Esophagus squamous epithelium (tissue), 5 donors: ENCODE results near the gene ARFGAP1. TPM values are rescaled to one million over a fixed set of nuclear protein-coding genes. Genes with fewer than 3 reads are reported as not detected.

Experiments
- DNase-seq: peaks from one replicate; lab custom pipeline; 2025; lab: John Stamatoyannopoulos, UW
- H3K27ac ChIP-seq, 4 donors: fragments of 200-600 bp; sonication (generic); one replicate each; pipeline ENCODE4 v1.5.1; 2016 to 2019; ENCODE audit warnings: mild to moderate bottlenecking in 1 of 4
- H3K27me3 ChIP-seq, 4 donors: fragments of 200-600 bp; sonication (generic); 1 replicate in 3 of 4; 2 replicates in 1 of 4; pipeline versions ENCODE4 v1.5.1 to v1.6.0; 2017 to 2021; ENCODE audit warnings: antibody characterized with exemption in 1 of 4
- H3K36me3 ChIP-seq, 3 donors: fragments of 200-600 bp; sonication (generic); one replicate each; pipeline ENCODE4 v1.5.1; 2016 to 2019
- H3K4me1 ChIP-seq, 3 donors: fragments of 200-600 bp; sonication (generic); one replicate each; pipeline ENCODE4 v1.5.1; 2017 to 2019
- H3K4me3 ChIP-seq, 4 donors: fragments of 200-600 bp; sonication (generic); 1 replicate in 3 of 4; 2 replicates in 1 of 4; pipeline ENCODE4 v1.5.1; 2016 to 2019; ENCODE audit warnings: mild to moderate bottlenecking in 2 of 4, moderate library complexity in 1 of 4
- H3K9me3 ChIP-seq, 3 donors: fragments of 200-600 bp; sonication (generic); one replicate each; pipeline ENCODE4 v1.5.1; 2016 to 2019
- POLR2A ChIP-seq, 4 donors: fragments of 450-650 bp; IDR thresholded peaks; one replicate each; pipeline ENCODE4 v1.6.1; 2017; ENCODE audit warnings: antibody characterized with exemption in 4 of 4, mild to moderate bottlenecking in 4 of 4, moderate library complexity in 3 of 4
- WGBS, 2 donors: methylation state at CpG; one replicate each; pipeline ENCODE4 v1.1.5; 2018; 5-methylcytosine and 5-hydroxymethylcytosine counted together
- intact Hi-C: fragments of 100-400 bp; cut with DNase I; formaldehyde crosslinking; loops from one replicate; pipeline ENCODE4 v1.15.0; 2022
- total RNA-seq, 4 donors: library from RNA; depleted of rRNA; stranded (reverse); fragments of >200 nt; gene quantifications; one replicate each; pipeline ENCODE4 v1.1.0, GENCODE V29; 2016
- TF ChIP-seq, protein P1 (sequence below), 6 experiments: fragments of 450-650 bp in 4 of 6; fragments of 200-600 bp in 2 of 6; sonication (generic) in 2 of 6; IDR thresholded peaks; one replicate each; pipeline ENCODE4 v1.5.1; 2016 to 2019; ENCODE audit warnings: antibody characterized with exemption in 6 of 6, mild to moderate bottlenecking in 4 of 6, moderate library complexity in 4 of 6
- donor health status: DM: yes; HTN: yes; CAD: no.

The ARFGAP1 gene
- total RNA-seq, 4 donors from 2014 or later, result 18.4 to 37.4 (median 30.7) TPM

DNA sequence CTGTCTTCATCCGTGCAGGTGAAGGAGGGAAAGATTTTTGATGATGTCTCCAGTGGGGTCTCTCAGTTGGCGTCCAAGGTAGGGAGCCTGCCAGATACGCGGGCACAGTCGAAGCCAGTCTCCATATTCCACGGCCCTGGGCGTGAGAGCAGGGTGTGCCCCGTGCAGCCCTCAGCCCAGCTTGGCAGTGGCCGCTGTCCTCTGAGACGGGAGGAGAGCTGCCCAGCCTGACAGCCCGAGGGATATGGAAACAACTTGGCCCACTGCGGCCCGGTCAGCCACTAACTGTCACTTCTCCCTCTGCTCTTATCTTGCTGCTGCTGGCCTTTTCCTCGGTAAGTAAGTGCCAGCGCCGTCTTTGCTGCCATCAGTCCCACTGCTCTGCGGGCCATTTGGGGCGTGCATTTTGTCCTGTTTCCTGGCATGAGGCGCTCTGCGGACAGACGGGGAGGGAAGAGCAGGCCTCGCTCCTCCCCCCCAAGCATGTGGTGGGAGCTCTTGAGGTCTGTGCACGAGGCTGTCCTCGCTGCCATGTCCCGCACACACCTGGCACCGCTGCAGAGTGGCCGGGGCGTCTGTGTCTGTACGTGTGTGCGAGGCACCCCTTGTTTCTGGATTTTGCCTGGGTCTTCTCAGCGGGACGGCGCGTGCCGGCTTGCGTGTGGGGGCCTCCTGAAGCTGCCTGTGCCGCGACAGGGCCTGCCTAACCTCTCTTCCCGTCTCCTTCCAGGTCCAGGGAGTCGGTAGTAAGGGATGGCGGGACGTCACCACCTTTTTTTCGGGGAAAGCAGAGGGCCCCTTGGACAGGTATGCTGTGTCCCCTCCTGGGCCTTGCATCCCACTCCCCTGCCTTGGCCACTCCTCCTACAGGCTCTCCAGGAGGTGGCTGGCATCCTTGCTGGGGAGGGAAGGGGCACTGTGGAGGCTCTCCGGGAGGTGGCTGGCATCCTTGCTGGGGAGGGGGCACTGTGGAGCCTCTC lies 13.3 kb downstream of the ARFGAP1 start:
- WGBS, 2 donors, result 86 to 90% methylated on average over 1 to 10 of the region's 44 CpGs

GRCh38 chr20:63286781-63287696 lies 14.4 kb downstream of the ARFGAP1 start:
- no peak for TF ChIP-seq POLR2A (IDR thresholded peaks at IDR 0.05)
- TF ChIP-seq, protein P1, sequence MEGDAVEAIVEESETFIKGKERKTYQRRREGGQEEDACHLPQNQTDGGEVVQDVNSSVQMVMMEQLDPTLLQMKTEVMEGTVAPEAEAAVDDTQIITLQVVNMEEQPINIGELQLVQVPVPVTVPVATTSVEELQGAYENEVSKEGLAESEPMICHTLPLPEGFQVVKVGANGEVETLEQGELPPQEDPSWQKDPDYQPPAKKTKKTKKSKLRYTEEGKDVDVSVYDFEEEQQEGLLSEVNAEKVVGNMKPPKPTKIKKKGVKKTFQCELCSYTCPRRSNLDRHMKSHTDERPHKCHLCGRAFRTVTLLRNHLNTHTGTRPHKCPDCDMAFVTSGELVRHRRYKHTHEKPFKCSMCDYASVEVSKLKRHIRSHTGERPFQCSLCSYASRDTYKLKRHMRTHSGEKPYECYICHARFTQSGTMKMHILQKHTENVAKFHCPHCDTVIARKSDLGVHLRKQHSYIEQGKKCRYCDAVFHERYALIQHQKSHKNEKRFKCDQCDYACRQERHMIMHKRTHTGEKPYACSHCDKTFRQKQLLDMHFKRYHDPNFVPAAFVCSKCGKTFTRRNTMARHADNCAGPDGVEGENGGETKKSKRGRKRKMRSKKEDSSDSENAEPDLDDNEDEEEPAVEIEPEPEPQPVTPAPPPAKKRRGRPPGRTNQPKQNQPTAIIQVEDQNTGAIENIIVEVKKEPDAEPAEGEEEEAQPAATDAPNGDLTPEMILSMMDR (IDR thresholded peaks at IDR 0.05), result no peak
- Histone ChIP-seq H3K4me1 (peaks cover 0 to 9% (median 0%) of the 10 kb centered on the region in 3 donors), H3K36me3 (peaks cover 25 to 74% (median 37%) of the 10 kb centered on the region in 3 donors), H3K27ac (no peak overlapping the region), H3K9me3 (no peaks in the 10 kb centered on the region), H3K4me3 (no peak overlapping the region), H3K27me3 (peaks cover 0 to 8% (median 0%) of the 10 kb centered on the region in 4 donors)
- DNase-seq, result no peak
- intact Hi-C loops, result no loop called here
- 40 to 90% methylated on average over 1 to 6 of the region's 23 CpGs for WGBS, 2 donors

More for the DNA sequence above, 13.3 kb downstream of the ARFGAP1 start:
- Histone ChIP-seq H3K36me3 (peaks cover 31 to 85% (median 37%) of the 10 kb centered on the region in 3 donors), H3K4me1 (peaks cover 0 to 3% (median 0%) of the 10 kb centered on the region in 3 donors), H3K27ac (no peak overlapping the region), H3K9me3 (no peaks in the 10 kb centered on the region), H3K4me3 (no peak overlapping the region), H3K27me3 (no peaks in the 10 kb centered on the region)
- TF ChIP-seq, protein P1 (IDR thresholded peaks at IDR 0.05), result no peak
- no peak for TF ChIP-seq POLR2A (IDR thresholded peaks at IDR 0.05)
- DNase-seq, result no peak
- intact Hi-C loops, result no loop called here

DNA sequence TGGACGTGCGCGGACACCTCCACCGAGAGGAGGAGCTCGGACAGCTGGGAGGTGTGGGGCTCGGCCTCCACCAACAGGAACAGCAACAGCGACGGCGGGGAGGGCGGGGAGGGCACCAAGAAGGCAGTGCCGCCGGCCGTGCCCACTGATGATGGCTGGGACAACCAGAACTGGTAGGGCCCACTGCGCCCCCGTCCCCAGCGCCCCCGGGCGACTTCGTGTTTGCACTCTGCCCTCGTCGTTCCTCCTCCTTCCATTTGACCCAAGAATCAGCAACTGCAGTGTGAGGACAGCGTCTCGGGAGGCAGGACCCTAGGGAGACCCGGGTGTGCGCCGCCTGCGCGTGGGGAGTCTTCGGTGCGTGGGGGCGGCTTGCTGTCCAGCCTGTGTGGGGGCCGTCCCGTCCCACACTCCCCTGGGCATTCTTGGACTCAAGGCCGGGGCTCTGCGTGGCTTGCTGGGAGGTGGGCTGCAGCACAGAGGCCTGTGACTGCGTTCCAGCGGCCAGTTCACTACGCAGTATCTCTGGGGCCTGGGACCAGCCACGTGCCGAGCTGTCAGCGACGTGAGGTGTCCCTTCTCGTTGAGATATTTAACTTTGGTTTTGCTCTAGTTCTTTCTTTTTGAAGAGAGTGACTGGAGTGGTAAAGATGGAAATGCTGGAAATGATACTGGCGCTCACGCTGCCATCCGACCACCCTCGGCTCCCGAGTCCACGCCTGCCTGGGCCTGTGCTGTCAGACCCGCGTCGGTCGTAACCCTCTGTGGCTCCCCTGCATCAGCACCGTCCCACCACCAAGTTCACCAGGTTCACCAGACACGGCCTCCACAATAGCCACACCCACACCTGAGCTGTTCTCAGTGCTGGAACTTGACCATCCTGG lies 15.3 kb downstream of the ARFGAP1 start:
- intact Hi-C loops, result no loop called here
- TF ChIP-seq, protein P1 (IDR thresholded peaks at IDR 0.05), result no peak
- TF ChIP-seq POLR2A (IDR thresholded peaks at IDR 0.05), result no peak
- no peak for DNase-seq
- 90% methylated on average over 29 to 39 of the region's 55 CpGs for WGBS, 2 donors
- peaks cover 23 to 65% (median 34%) of the 10 kb centered on the region in 3 donors for H3K36me3 ChIP-seq
- no peaks in the 10 kb centered on the region for H3K9me3 ChIP-seq
- H3K27ac ChIP-seq, result no peak overlapping the region
- no peak overlapping the region for H3K4me3 ChIP-seq
- H3K27me3 ChIP-seq, result peaks cover 0 to 17% (median 0%) of the 10 kb centered on the region in 4 donors
- peaks cover 0 to 9% (median 0%) of the 10 kb centered on the region in 3 donors for H3K4me1 ChIP-seq

GRCh38 chr20:63288581-63289251 lies 16.1 kb downstream of the ARFGAP1 start:
- peaks cover 0 to 25% (median 0%) of the 10 kb centered on the region in 4 donors for H3K27me3 ChIP-seq
- intact Hi-C loops, result no loop called here
- no peak for DNase-seq
- H3K4me3 ChIP-seq, result no peak overlapping the region
- H3K4me1 ChIP-seq, result peaks cover 0 to 9% (median 0%) of the 10 kb centered on the region in 3 donors
- H3K27ac ChIP-seq, result no peak overlapping the region
- 67 to 90% methylated on average over 2 to 13 of the region's 28 CpGs for WGBS, 2 donors
- H3K9me3 ChIP-seq, result no peaks in the 10 kb centered on the region
- H3K36me3 ChIP-seq, result peaks cover 18 to 57% (median 27%) of the 10 kb centered on the region in 3 donors
- TF ChIP-seq, protein P1 (IDR thresholded peaks at IDR 0.05), result no peak
- TF ChIP-seq POLR2A (IDR thresholded peaks at IDR 0.05), result no peak
